HUES64 (cell line): ENCODE results near the gene FTO.
A peak's percentile ranks its signal among the peaks of the same experiment; 100 is the strongest.

Experiments
- H3K27ac ChIP-seq: 2 replicates; pipeline ENCODE4 v1.7.0; 2013; ENCODE audit warnings: low read depth, low read length, inconsistent platforms
- H3K27me3 ChIP-seq: 2 replicates; pipeline ENCODE4 v1.6.1; 2013; ENCODE audit warnings: mild to moderate bottlenecking, low read length; ENCODE audit not compliant: insufficient read depth
- H3K36me3 ChIP-seq: 2 replicates; pipeline ENCODE4 v1.6.1; 2013; ENCODE audit warnings: mild to moderate bottlenecking, low read length; ENCODE audit not compliant: insufficient read depth
- H3K4me1 ChIP-seq: 2 replicates; pipeline ENCODE4 v1.6.1; 2013; ENCODE audit warnings: mild to moderate bottlenecking, low read length, moderate library complexity; ENCODE audit not compliant: insufficient read depth
- H3K4me3 ChIP-seq: 2 replicates; pipeline ENCODE4 v1.5.1; 2013; ENCODE audit warnings: mild to moderate bottlenecking, low read length, moderate library complexity
- H3K9ac ChIP-seq: 2 replicates; pipeline ENCODE4 v1.6.1; 2013; ENCODE audit warnings: mild to moderate bottlenecking, low read depth, low read length
- H3K9me3 ChIP-seq: 2 replicates; pipeline ENCODE4 v1.6.1; 2013; ENCODE audit warnings: low read depth, low read length; ENCODE audit not compliant: insufficient read depth
- WGBS: fragments of 150-250, 120-280 bp; methylation state at CpG from one replicate; pipeline ENCODE4 v1.1.7; 2013; ENCODE audit warnings: missing lambda C conversion rate; 5-methylcytosine and 5-hydroxymethylcytosine counted together

FTO gene

DNA sequence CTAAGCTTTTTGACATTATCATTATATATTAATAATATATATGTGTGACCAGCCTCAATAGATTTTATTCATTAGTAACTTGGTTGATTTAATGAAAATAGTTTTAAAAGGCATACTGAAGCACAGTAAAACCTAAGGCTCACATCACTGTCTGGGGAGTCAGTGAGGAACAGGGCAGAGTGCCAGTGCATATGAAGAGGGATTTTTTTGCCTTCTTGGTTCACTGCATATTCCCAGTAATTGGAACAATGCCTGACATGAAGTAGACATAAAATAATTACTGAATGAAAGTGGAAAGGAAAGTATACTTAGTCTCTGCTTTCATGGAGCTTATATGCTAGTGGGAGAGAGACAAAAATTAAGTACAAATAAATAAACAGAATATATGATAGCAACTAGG, 81.1 kb downstream of the FTO start:
- no peak overlapping the region for H3K4me3 ChIP-seq
- peaks cover 4% of the 10 kb centered on the region; the same call in 1 of the 2 replicates for H3K4me1 ChIP-seq
- no peak overlapping the region for H3K27ac ChIP-seq
- H3K27me3 ChIP-seq: no peaks in the 10 kb centered on the region
- no peaks in the 10 kb centered on the region for H3K9me3 ChIP-seq
- no peaks in the 10 kb centered on the region for H3K36me3 ChIP-seq
- no peak overlapping the region for H3K9ac ChIP-seq

DNA sequence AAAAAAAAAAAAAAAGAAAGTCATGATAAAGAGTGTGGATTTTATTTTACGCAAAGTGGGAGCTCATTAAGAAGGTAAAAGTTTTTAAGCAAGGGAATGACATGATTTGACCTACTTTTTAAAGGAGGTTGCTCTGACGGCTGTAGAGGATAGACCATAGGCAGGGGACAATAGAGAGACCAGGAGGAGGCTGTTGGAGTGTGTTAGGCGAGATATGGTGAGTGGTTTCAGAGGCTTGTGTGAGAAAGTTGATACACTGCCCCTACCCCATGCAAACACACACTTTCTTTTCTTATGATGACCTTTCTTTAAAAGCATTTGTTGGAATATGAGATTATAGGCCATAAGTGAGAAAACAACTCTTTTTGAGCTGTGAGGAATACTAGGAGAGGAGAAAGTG, 82.0 kb downstream of the FTO start:
- Histone ChIP-seq H3K36me3 (no peaks in the 10 kb centered on the region), H3K4me3 (no peak overlapping the region), H3K27me3 (no peaks in the 10 kb centered on the region), H3K4me1 (peaks cover 4% of the 10 kb centered on the region; the same call in 1 of the 2 replicates), H3K9ac (no peak overlapping the region), H3K9me3 (no peaks in the 10 kb centered on the region), H3K27ac (no peak overlapping the region)
- WGBS: 79% methylated on average over 3 of the region's 3 CpGs

DNA sequence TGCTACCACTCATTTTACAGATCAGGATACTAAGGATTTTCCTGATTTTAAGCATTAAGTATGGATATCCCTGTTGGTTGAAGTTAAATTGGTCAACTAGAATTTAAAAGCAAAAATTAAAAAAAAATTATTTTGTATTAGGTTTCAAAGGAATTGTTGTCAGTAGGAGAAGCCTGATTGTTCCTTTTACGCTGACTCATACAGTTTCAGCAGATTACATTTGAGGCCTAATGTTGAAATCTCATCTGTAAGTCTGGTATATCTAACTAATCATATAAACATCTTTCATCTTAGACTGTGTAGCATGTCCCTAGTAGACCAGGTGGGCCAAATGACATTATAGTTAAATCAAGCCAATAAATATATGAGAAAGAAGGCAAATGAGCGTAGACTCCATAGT, 83.5 kb downstream of the FTO start:
- WGBS: 99% methylated on average over 2 of the region's 2 CpGs
- Histone ChIP-seq H3K27me3 (no peaks in the 10 kb centered on the region), H3K9me3 (no peaks in the 10 kb centered on the region), H3K36me3 (no peaks in the 10 kb centered on the region), H3K27ac (no peak overlapping the region), H3K4me3 (no peak overlapping the region), H3K4me1 (peaks cover 5% of the 10 kb centered on the region; the same call in 1 of the 2 replicates), H3K9ac (no peak overlapping the region)

DNA sequence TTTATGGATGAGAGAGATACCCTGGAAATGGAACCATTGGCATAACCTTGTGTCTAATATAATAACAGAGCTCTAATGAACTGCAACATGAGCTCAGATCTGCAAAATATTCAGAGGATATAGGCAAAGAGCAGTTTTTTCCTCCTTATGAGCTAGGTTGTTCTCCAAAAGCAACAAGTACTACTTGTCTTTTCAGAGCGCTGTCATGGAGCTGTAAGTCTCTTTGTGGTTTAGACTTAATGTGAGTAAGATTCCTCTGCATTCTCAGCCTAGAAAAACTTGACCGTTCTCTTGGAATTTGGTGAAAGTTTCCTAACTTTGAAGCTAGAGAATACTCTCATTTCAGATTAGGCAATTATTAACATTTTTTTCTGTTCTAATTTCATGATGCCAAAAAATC, 85.2 kb downstream of the FTO start:
- Histone ChIP-seq H3K9me3 (no peaks in the 10 kb centered on the region), H3K9ac (no peak overlapping the region), H3K4me3 (no peak overlapping the region), H3K4me1 (peaks cover 11% of the 10 kb centered on the region; the same call in 1 of the 2 replicates), H3K27me3 (no peaks in the 10 kb centered on the region), H3K36me3 (no peaks in the 10 kb centered on the region), H3K27ac (no peak overlapping the region)
- WGBS: 100% methylated on average over 2 of the region's 2 CpGs

DNA sequence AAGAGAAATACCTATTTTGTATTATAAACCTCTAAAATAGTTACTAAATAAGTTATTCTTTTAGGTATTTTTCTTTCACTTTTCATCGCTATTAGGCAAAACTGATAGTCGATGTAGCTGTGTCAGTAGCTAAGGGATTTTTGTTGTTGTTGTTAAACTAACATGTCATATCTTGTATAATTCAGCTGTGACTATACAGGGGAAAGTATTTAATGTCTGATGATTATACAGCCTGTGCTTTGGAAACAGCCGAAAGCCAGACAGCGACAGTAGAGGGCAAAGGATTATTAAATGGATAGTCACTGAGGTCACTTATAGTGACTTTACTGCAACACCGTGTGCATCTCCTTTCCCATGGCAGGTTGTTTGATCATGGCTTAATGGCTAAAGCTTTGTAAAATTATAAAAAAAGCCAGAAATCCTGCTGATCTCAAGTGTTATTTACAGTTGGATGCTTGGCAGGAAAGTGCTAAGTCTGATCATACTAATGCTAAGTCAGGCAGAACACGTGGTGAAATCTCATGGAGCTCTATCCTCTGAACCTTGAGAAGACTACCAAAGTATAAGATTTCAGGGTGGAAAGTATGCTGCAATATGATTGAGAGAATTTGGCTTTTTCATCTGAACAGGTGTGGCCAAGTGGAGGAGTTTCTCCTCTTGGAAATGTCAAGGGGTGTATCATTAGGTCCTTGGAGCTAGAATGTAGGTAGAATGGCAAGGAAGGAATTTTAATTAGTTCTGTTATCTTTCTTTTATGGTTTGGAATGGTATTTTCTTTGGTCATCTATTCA, 88.4 kb downstream of the FTO start:
- 88% methylated on average over 6 of the region's 6 CpGs for WGBS
- Histone ChIP-seq H3K9me3 (no peaks in the 10 kb centered on the region), H3K27me3 (no peaks in the 10 kb centered on the region), H3K27ac (no peak overlapping the region), H3K9ac (no peak overlapping the region), H3K4me3 (no peak overlapping the region), H3K4me1 (peaks cover 9% of the 10 kb centered on the region; the same call in 1 of the 2 replicates), H3K36me3 (no peaks in the 10 kb centered on the region)

DNA sequence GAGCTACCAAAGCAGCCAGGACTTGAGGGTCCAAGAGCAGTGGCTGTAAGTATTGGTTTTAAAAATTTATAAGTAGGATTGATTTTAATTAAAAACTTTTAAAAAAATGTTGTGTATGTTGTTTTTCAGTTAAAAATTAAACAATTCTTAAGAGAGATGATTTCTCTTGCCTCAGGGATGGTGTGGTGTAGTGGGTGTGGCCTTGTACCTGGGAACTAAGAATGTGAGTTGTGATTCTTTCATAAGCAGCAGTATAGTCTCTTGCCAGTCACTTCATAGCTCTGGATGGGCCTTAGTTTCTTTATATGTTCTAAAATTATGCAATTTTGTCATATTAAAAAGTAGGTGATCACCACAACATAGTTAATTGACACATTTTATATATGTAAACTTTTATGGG, 99.5 kb downstream of the FTO start:
- peaks cover 36% of the 10 kb centered on the region for H3K4me1 ChIP-seq

DNA sequence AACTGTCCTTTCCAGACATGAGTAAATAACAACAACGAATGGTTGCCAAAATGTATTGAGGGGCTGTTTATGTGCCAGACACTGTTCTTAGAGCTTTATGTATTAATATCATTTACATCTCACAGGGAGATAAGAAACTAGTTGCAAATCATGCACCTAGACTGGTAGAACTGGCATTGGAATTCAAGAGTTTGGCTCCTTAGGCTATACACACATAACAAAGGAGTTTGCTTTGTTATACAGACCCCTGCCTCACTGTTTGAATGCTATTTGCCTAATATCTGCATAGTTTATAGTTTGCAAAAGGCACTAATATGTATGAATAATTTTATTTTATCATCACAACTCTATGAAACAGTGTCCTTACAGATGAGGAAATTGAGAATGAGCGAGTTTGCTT, 100.0 kb downstream of the FTO start:
- Histone ChIP-seq H3K27me3 (no peaks in the 10 kb centered on the region), H3K9me3 (0 out of 2 replicates have a peak, but pooled peaks cover 2% of the 10 kb centered on the region)
- WGBS: 100% methylated on average over 1 of the region's 2 CpGs

More for the DNA sequence above, 99.5 kb downstream of the FTO start:
- Histone ChIP-seq H3K36me3 (no peaks in the 10 kb centered on the region), H3K9me3 (0 out of 2 replicates have a peak, but pooled peaks cover 2% of the 10 kb centered on the region), H3K27me3 (no peaks in the 10 kb centered on the region), H3K9ac (no peak overlapping the region), H3K4me3 (no peak overlapping the region), H3K27ac (no peak overlapping the region)

DNA sequence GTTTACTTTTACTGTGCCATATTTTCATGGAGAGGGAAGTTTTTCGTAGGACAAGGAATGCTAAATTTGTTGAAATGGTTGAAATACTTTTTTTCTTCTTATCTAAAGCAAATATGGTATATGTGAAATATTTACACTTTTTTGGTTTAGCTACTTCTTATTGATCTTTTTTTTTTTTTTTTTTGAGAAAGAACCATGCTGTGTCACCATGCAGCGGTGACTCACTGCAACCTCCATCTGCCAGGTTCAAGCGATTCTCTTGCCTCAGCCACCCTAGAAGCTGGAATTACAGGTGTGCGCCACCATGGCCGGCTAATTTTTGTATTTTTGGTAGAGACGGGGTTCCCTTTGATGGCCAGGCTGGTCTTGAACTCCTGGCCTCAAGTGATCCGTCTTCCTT, 100.5 kb downstream of the FTO start:
- Histone ChIP-seq H3K36me3 (no peaks in the 10 kb centered on the region), H3K9ac (no peak overlapping the region), H3K27ac (peak overlapping the region; percentile 16; the same call in 1 of the 2 replicates), H3K9me3 (0 out of 2 replicates have a peak, but pooled peaks cover 2% of the 10 kb centered on the region), H3K4me1 (peaks cover 36% of the 10 kb centered on the region), H3K4me3 (no peak overlapping the region), H3K27me3 (no peaks in the 10 kb centered on the region)
- WGBS: 95% methylated on average over 7 of the region's 7 CpGs

More for the DNA sequence above, 100.0 kb downstream of the FTO start:
- H3K4me1 ChIP-seq: peaks cover 36% of the 10 kb centered on the region
- H3K27ac ChIP-seq: peak overlapping the region; percentile 16; the same call in 1 of the 2 replicates
- no peaks in the 10 kb centered on the region for H3K36me3 ChIP-seq
- no peak overlapping the region for H3K9ac ChIP-seq
- no peak overlapping the region for H3K4me3 ChIP-seq

DNA sequence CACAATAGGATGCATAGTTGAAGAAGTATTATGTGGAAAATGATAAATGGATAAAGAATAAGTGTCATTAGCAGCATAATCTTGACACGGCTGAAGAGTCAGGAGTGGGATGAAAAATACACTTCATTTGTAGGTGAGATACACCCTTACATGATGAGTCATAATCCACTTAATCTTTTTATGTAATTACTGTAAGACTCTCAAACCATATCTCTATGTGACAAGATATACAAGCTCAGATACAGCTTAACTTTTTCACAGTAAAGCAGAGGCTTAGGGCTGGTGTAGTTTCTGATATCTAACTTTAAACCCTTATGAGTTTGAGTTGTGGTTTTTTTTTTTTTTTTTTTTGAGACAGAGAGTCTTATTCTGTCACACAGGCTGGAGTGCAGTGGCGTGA, 101.2 kb downstream of the FTO start:
- no peaks in the 10 kb centered on the region for H3K36me3 ChIP-seq
- H3K27me3 ChIP-seq: no peaks in the 10 kb centered on the region
- no peak overlapping the region for H3K9ac ChIP-seq
- H3K4me3 ChIP-seq: no peak overlapping the region
- H3K4me1 ChIP-seq: peaks cover 36% of the 10 kb centered on the region
- 0 out of 2 replicates have a peak, but pooled peaks cover 2% of the 10 kb centered on the region for H3K9me3 ChIP-seq
- 98% methylated on average over 2 of the region's 2 CpGs for WGBS
- no peak overlapping the region for H3K27ac ChIP-seq

DNA sequence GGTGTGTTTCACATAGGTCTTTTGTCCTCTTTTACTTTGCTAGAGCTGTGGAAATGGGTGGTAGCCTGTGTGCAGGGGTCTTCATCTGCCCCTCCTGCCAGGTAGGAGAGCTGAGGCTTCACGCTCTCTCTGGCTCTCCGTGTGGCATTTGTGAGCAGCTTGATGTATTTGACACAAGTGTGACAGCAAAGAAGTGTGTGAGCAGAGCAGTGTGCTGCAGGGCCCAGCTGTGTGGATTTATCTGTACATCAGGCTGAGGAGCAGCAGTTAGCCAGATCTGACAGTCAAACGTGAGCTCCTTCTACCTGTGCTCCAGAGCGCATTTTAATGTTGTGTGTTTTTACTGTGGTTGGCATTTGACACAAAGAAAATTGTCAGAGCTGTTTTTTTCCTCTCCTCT, 101.8 kb downstream of the FTO start:
- no peak overlapping the region for H3K4me3 ChIP-seq
- H3K27ac ChIP-seq: no peak overlapping the region
- WGBS: 75% methylated on average over 4 of the region's 4 CpGs

DNA sequence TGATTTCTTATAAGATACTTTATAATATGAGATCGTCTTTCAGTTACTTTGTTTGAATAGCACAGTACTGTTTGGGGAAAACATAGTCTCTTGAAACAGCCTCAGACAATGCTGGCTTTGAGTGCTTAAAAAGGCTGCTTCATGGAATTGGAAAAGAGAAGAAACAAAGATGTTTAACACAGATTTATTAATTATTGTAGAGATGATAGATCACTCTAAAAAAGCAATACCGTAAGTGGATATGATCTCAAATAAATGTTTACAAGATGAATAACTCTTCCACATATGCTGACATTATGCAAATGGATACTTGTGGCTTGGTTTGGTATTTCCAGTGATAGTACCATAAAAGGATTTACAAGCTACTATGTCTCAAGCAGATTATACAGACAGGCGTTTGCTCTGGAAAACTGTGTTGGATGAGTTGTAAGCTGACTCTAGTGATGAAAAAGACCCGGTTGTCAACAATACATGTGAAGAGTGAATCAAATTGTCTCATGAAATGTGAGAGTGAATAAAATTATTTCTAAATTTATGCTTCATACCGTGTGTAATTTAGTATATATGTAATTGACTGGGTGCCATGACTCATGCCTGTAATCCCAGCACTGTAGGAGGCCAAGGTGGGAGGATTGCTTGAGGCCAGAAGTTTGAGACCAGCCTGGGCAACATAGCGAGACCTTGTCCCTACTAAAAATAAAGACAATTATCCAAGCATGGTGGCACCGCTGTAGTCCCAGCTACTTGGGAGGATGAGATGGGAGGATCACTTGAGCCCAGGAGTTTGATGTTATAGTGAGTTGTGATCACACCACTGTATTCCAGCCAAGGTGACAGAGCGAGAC, 105.4 kb downstream of the FTO start:
- H3K27me3 ChIP-seq: no peaks in the 10 kb centered on the region
- H3K9me3 ChIP-seq: no peaks in the 10 kb centered on the region
- no peak overlapping the region for H3K27ac ChIP-seq
- 97% methylated on average over 5 of the region's 8 CpGs for WGBS
- 0 out of 2 replicates have a peak, but pooled peaks cover 2% of the 10 kb centered on the region for H3K36me3 ChIP-seq
- peaks cover 20% of the 10 kb centered on the region for H3K4me1 ChIP-seq
- H3K9ac ChIP-seq: no peak overlapping the region
- H3K4me3 ChIP-seq: no peak overlapping the region

More for the DNA sequence above, 101.8 kb downstream of the FTO start:
- Histone ChIP-seq H3K9me3 (no peaks in the 10 kb centered on the region), H3K36me3 (no peaks in the 10 kb centered on the region), H3K4me1 (peaks cover 36% of the 10 kb centered on the region), H3K9ac (no peak overlapping the region), H3K27me3 (no peaks in the 10 kb centered on the region)
